IMR-90 (cell line): ENCODE measurements around the gene AKAP17A. TPM values are rescaled to one million over a fixed set of nuclear protein-coding genes. Genes with fewer than 3 reads are reported as not detected.

Source experiments
- ATAC-seq: fragments of 200-7000 bp; cut with Tn5 transposase; 2 replicates; pipeline ENCODE4 v1.9.1; 2020; ENCODE audit warnings: low read depth, mild to moderate bottlenecking, moderate library complexity
- BruUV-seq: library from RNA; stranded (reverse); fragments of 400-500 nt; replicated peaks from 2 replicates; lab custom pipeline; 2021; lab: Mats Ljungman, UMichigan
- CTCF ChIA-PET: fragments of 300-600 bp; formaldehyde crosslinking; extraction: SDS; loops from one replicate; lab custom pipeline; 2021; ENCODE audit warnings: antibody characterized with exemption; lab: Yijun Ruan, JAX
- POLR2A ChIA-PET: fragments of 300-600 bp; sonication (Branson Sonifier 250); formaldehyde crosslinking; loops from one replicate; lab custom pipeline; 2022; ENCODE audit warnings: antibody characterized with exemption; ENCODE audit not compliant: unreplicated experiment; lab: Charles Lee
- DNase-seq: peaks from one replicate; pipeline ENCODE4 v3.0.0; 2013
- H2AFZ ChIP-seq: replicated peaks from 2 replicates; pipeline ENCODE3; 2013; ENCODE audit warnings: low read length, mild to moderate bottlenecking; ENCODE audit not compliant: poor library complexity
- H2AK5ac ChIP-seq: 2 replicates; pipeline ENCODE4 v1.6.1; 2013; ENCODE audit warnings: low read depth, low read length, inconsistent platforms
- H2AK9ac ChIP-seq: replicated peaks from 2 replicates; pipeline ENCODE3; 2013; ENCODE audit warnings: mild to moderate bottlenecking, low read depth, low read length, moderate library complexity; ENCODE audit not compliant: poor library complexity
- H2BK120ac ChIP-seq: 2 replicates; pipeline ENCODE4 v1.6.1; 2013; ENCODE audit warnings: low read depth, low read length, inconsistent platforms
- H2BK15ac ChIP-seq: 3 replicates; pipeline ENCODE4 v1.6.1; 2013; ENCODE audit warnings: low read depth, low read length, inconsistent platforms
- H2BK20ac ChIP-seq: 2 replicates; pipeline ENCODE4 v1.6.1; 2013; ENCODE audit warnings: low read depth, mild to moderate bottlenecking, inconsistent platforms, low read length, moderate library complexity
- H2BK5ac ChIP-seq: 2 replicates; pipeline ENCODE4 v1.6.1; 2013; ENCODE audit warnings: mild to moderate bottlenecking, low read depth, low read length, inconsistent platforms; ENCODE audit not compliant: poor library complexity, severe bottlenecking
- H3K14ac ChIP-seq: replicated peaks from 2 replicates; pipeline ENCODE4 v1.6.1; 2013; ENCODE audit warnings: low read depth, low read length, inconsistent platforms
- H3K18ac ChIP-seq: 2 replicates; pipeline ENCODE4 v1.6.1; 2013; ENCODE audit warnings: low read depth, low read length, control low read depth
- H3K23ac ChIP-seq: 2 replicates; pipeline ENCODE4 v1.6.1; 2013; ENCODE audit warnings: low read depth, low read length, inconsistent platforms
- H3K27ac ChIP-seq: 2 replicates; pipeline ENCODE4 v1.5.1; 2013; ENCODE audit warnings: mild to moderate bottlenecking, control low read depth, low read length; ENCODE audit not compliant: insufficient read depth
- H3K27me3 ChIP-seq: 2 replicates; pipeline ENCODE4 v1.6.1; 2013; ENCODE audit warnings: low read length; ENCODE audit not compliant: control insufficient read depth, insufficient read depth
- H3K36me3 ChIP-seq: 2 replicates; pipeline ENCODE4 v1.6.1; 2013; ENCODE audit warnings: low read length, mixed read lengths; ENCODE audit not compliant: control insufficient read depth, insufficient read depth
- H3K4ac ChIP-seq: 2 replicates; pipeline ENCODE4 v1.6.1; 2013; ENCODE audit warnings: low read depth, low read length, inconsistent platforms
- H3K4me1 ChIP-seq: 2 replicates; pipeline ENCODE4 v1.6.1; 2013; ENCODE audit warnings: low read length, mixed read lengths; ENCODE audit not compliant: control insufficient read depth, insufficient read depth
- H3K4me2 ChIP-seq: 2 replicates; pipeline ENCODE4 v1.6.1; 2013; ENCODE audit warnings: low read depth, mild to moderate bottlenecking, control low read depth, low read length, moderate library complexity
- H3K4me3 ChIP-seq: 2 replicates; pipeline ENCODE4 v1.5.1; 2013; ENCODE audit warnings: low read depth, mild to moderate bottlenecking, control low read depth, low read length, moderate library complexity; ENCODE audit not compliant: insufficient read depth
- H3K56ac ChIP-seq: 2 replicates; pipeline ENCODE4 v1.6.1; 2013; ENCODE audit warnings: low read length, inconsistent platforms; ENCODE audit not compliant: insufficient read depth; ENCODE audit errors: extremely low read depth
- H3K79me1 ChIP-seq, 2 experiments: 2 replicates each; pipeline ENCODE4 v1.6.1; 2013; ENCODE audit warnings: low read length in 2 of 2, inconsistent platforms in 1 of 2, low read depth in 1 of 2
- H3K9ac ChIP-seq: 2 replicates; pipeline ENCODE4 v1.6.1; 2013; ENCODE audit warnings: low read depth, low read length, control low read depth
- H3K9me1 ChIP-seq: 2 replicates; pipeline ENCODE4 v1.6.1; 2013; ENCODE audit warnings: low read length, inconsistent platforms; ENCODE audit not compliant: insufficient read depth
- H3K9me3 ChIP-seq: 2 replicates; pipeline ENCODE4 v1.6.1; 2013; ENCODE audit warnings: low read length; ENCODE audit not compliant: control insufficient read depth, insufficient read depth
- H4K20me1 ChIP-seq: 2 replicates; pipeline ENCODE4 v1.6.1; 2013; ENCODE audit warnings: low read length, inconsistent platforms; ENCODE audit not compliant: insufficient read depth
- H4K5ac ChIP-seq: 2 replicates; pipeline ENCODE4 v1.6.1; 2013; ENCODE audit warnings: mild to moderate bottlenecking, low read depth, low read length, control low read depth
- H4K8ac ChIP-seq, 2 experiments: 2 replicates each; pipeline ENCODE4 v1.6.1; 2013; ENCODE audit warnings: low read depth in 2 of 2, low read length in 2 of 2, control low read depth in 1 of 2, inconsistent platforms in 1 of 2
- H4K91ac ChIP-seq: 2 replicates; pipeline ENCODE4 v1.6.1; 2013; ENCODE audit warnings: low read depth, low read length, inconsistent platforms; ENCODE audit not compliant: insufficient read depth
- CHD1 ChIP-seq: IDR thresholded peaks from 2 replicates; pipeline ENCODE4 v1.6.1; 2012; ENCODE audit warnings: low read depth, low read length, improper control_type of control experiment
- ELK1 ChIP-seq: fragments of 150-350 bp; IDR thresholded peaks from 2 replicates; pipeline ENCODE4 v1.6.1; 2016; ENCODE audit warnings: low read depth, mild to moderate bottlenecking, low read length, moderate library complexity, borderline replicate concordance
- MAFK ChIP-seq: IDR thresholded peaks from 2 replicates; pipeline ENCODE4 v1.6.1; 2012; ENCODE audit warnings: low read depth, low read length, improper control_type of control experiment
- MAZ ChIP-seq: IDR thresholded peaks from 2 replicates; pipeline ENCODE4 v1.6.1; 2012; ENCODE audit warnings: low read depth, mild to moderate bottlenecking, low read length, improper control_type of control experiment, moderate library complexity, borderline replicate concordance
- NFE2L2 ChIP-seq: fragments of 150-350 bp; IDR thresholded peaks from 2 replicates; pipeline ENCODE4 v1.6.1; 2016; ENCODE audit warnings: low read depth, mild to moderate bottlenecking, low read length
- RCOR1 ChIP-seq: IDR thresholded peaks from 2 replicates; pipeline ENCODE4 v1.6.1; 2012; ENCODE audit warnings: mild to moderate bottlenecking, low read length, improper control_type of control experiment; ENCODE audit not compliant: insufficient replicate concordance
- RFX5 ChIP-seq: IDR thresholded peaks from 2 replicates; pipeline ENCODE4 v1.8.0; 2012; ENCODE audit warnings: low read depth, mild to moderate bottlenecking, low read length, moderate library complexity
- SMC3 ChIP-seq: fragments of 150-350 bp; IDR thresholded peaks from 2 replicates; pipeline ENCODE4 v1.6.1; 2016; ENCODE audit warnings: low read depth, mild to moderate bottlenecking, antibody characterized with exemption, low read length, moderate library complexity
- WGBS, 2 experiments: methylation state at CpG; one replicate each; pipeline versions ENCODE4 v1.1.5 to v1.1.7; 2013; ENCODE audit warnings: missing lambda C conversion rate in 2 of 2; ENCODE audit not compliant: insufficient read length in 1 of 2; ENCODE audit errors: extremely low coverage in 2 of 2; 5-methylcytosine and 5-hydroxymethylcytosine counted together
- dilution Hi-C: fragments of 300-500 bp; cut with HindIII; formaldehyde crosslinking; loops from one replicate; pipeline ENCODE4 v1.14.3; 2018; ENCODE audit warnings: low sequenced_read_pairs; ENCODE audit not compliant: unreplicated experiment
- in situ Hi-C: fragments of 300-500 bp; cut with MboI; formaldehyde crosslinking; loops from 3 replicates; pipeline ENCODE4 v1.14.3; 2019; ENCODE audit warnings: low sequenced_read_pairs, inconsistent platforms, mixed read lengths
- intact Hi-C: fragments of 100-400 bp; cut with micrococcal nuclease; formaldehyde crosslinking; loops from 2 replicates; pipeline ENCODE4 v1.10.0; 2022
- polyA plus RNA-seq, 3 experiments: library from polyadenylated mRNA; depleted of rRNA; stranded (reverse); fragments of >200 nt; gene quantifications; 2 replicates each; pipeline ENCODE4 v1.2.3, GENCODE V29; 2012; ENCODE audit warnings: low replicate concordance in 1 of 3
- total RNA-seq: library from RNA; depleted of rRNA; stranded (reverse); fragments of >200 nt; gene quantifications from 2 replicates; pipeline ENCODE4 v1.2.3, GENCODE V29; 2012

AKAP17A gene
- total and polyA plus RNA-seq, 2 of the 4 experiments (the other 2 are of a cell fraction) = 9.0 to 23.7 TPM

GRCh38 chrX:1601051-1601767 lies 9.8 kb downstream of the AKAP17A start:
- Histone ChIP-seq H3K4me3 (no peak overlapping the region), H3K9me1 (peaks cover 4% of the 10 kb centered on the region; the same call in 1 of the 2 replicates), H3K4me2 (no peak overlapping the region), H3K36me3 (peaks cover 66% of the 10 kb centered on the region), H4K91ac (no peak overlapping the region), H3K4ac (no peak overlapping the region), H3K79me1 (peaks cover 0 to 10% of the 10 kb centered on the region in 2 experiments; a peak in 2 of 4 replicates), H2AK9ac (no peak overlapping the region), H4K20me1 (peaks cover 22% of the 10 kb centered on the region), H3K14ac (no peak overlapping the region), H2BK5ac (no peak overlapping the region), H2BK120ac (no peak overlapping the region), H2BK15ac (no peak overlapping the region), H4K8ac (no peak overlapping the region), H3K9ac (no peak overlapping the region), H3K56ac (no peak overlapping the region), H3K27ac (no peak overlapping the region), H4K5ac (no peak overlapping the region), H3K23ac (no peak overlapping the region), H2BK20ac (no peak overlapping the region), H3K18ac (no peak overlapping the region), H3K9me3 (peaks cover 5% of the 10 kb centered on the region; the same call in 1 of the 2 replicates), H3K27me3 (no peaks in the 10 kb centered on the region), H2AK5ac (no peak overlapping the region), H2AFZ (no peak overlapping the region), H3K4me1 (no peaks in the 10 kb centered on the region)
- intact Hi-C loops = no loop called here
- TF ChIP-seq MAFK (no peak), RCOR1 (no peak), SMC3 (no peak), CHD1 (no peak), ELK1 (no peak), NFE2L2 (no peak), MAZ (no peak), RFX5 (no peak)
- 98% methylated on average over 30 of the region's 58 CpGs; no CpG with 5 or more reads in 1 of the 2 experiments for WGBS, 2 experiments
- in situ Hi-C loops = no loop called here
- dilution Hi-C loops = no loop called here
- CTCF ChIA-PET = no interaction called here
- POLR2A ChIA-PET = no interaction called here
- ATAC-seq (no peak), DNase-seq (no peak)
- no TSS peak for BruUV-seq
